GM11168 (cell line): ENCODE data around the gene CERS5.

ENCODE experiments used
- in situ Hi-C: fragments of 300-500 bp; cut with MboI; formaldehyde crosslinking; loops from one replicate; pipeline ENCODE4 v1.12.0; 2022; ENCODE audit warnings: low sequenced_read_pairs; ENCODE audit not compliant: unreplicated experiment

CERS5 gene

DNA sequence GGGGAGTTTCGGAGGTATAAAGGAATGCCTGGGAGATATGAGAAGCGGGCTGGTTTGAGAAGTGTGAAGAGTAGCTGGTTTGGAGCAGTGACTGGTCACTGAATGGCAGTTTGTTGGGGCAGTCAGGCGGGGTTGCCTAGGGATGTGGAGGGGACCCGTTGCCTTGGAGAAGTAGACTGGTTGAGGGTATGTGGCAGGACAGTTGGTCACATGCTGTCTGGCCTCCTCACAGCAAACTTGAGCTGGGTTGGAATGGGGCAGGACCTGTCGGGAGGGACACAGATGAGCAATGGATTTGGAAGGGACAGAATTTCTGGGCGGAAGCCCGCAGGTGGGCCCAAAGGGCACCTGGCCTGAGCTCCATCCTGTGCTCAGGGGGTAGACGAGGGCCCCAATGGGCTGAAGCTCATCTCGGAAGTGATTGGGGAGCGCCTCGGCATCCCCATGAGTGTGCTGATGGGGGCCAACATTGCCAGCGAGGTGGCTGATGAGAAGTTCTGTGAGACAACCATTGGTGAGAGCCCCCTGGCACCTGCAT lies 61.2 kb downstream of the CERS5 start:
- in situ Hi-C loops: no loop called here

DNA sequence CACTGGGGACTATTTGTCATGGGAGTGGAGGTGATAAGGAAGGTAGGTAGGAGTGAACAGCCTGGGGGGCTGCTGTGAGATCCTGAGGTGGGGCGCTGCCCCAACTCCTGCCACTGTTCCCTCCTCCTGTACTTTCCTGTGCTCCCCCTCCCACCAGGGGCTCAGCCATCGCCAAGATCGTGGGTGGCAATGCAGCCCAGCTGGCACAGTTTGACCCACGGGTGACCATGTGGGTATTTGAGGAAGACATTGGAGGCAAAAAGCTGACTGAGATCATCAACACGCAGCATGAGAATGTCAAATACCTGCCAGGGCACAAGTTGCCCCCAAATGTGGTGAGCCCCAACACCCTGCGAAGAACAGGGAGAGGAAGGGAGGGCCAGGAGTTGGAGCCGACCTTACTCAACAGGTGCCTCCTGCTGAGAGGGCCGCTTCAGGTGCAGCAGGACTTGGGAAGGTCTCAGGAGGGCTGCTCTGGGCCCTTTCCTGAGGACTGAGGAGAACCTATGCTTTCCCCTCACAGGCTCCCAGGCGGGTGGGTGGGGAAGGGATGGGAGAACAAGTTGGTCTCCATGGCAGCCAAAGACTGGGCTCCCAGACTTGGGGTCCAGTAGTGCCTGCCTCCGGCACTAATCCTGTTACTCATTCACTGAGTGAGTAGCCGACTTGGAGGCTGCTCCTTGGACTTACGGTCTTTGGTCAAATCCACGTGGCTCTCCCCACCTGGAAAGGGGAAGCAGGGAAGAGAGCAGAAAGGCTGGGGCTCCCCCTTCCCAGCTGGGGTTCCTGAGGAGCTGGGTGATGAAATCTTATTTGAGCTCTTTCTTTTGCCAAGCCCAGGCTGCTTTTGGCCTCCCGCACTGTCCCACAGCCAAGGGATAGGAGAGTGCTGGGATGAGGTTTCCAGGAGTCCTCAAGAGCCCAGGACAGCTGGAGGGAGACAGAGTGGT lies 62.5 kb downstream of the CERS5 start:
- in situ Hi-C loops: no loop called here

DNA sequence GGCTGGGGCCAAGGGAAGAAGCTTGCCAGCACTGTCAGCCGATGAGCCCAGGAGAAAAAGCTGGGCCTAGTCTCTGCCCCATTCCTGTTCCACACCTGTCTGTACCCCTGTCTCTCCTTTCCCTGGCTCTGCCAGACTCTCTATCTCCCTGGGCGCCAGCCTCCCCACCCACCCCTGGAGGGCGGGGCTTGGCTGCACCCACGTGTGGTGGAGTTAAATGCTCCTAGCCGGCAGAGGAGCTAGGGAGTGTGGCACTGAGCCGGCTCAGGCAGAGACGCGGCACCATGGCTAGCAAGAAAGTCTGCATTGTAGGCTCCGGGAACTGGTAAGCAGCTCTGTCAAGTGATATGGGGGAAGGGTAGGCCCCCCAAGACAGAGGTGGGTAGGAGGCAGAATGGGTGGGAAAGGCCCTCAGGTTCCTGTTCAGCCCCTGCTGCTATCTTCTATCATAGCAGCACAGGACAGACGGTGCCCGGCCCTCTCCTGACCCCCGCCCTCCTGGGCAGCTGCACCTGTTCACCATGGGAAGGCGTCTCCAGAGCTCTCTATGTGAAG lies 63.3 kb downstream of the CERS5 start, which contains the start of gene GPD1:
Gene GPD1, plus strand, starts transcription at position 242 of the 555 bp plus-strand sequence. Its CDS starts 43 bp downstream, at position 285.
- in situ Hi-C loops: no loop called here

DNA sequence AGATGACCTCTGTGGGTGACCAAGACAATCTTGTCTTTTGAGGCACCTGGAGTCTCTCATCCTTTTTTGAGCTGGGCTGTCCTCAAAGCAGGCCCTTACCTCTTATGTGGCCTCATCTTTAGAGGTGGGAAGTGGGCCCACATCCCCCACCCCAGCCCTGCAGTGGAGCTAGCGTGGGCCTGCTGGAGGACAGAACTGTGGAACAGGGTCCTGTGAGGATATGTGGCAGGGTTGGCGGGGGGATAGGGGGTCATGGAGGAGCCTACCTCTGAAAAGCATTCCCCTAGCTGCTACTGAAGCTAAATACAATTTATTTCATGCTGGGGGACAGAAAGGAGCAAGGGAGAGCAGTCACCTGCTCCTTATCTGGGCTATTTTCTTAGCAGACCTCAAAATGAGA lies 63.8 kb downstream of the CERS5 start:
- in situ Hi-C loops: no loop called here

DNA sequence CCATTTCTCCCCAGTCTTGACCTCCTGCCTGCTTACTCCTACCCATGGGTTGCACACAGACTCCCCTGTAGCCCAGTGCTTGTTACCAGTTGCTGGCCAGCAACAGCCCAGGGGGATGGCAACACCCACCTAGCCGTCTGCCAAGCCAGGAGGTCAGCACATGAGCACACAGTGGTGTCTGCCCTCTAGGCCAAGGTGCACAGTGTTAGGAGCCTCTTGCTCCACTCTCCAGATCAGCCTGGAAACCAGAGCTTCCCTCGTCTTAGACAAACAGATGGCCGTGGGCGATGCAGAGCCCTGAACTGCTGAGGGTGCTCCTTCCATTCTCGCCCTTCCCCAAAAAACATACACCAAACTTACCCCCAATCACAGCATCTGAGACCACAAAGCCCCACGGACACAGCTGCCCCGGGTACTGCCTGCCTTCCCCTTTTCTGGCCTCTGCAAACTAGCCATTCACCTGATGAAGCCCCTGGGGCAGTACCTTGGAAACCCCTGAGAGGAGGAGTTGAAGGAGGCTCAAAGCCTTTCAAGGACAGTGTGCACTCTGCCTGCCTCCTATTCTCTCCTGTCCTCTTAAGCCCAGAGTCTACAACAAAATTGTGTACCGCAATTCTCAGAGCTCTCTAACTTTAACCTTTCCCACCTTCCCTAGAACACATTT lies 64.4 kb downstream of the CERS5 start:
- in situ Hi-C loops: no loop called here

DNA sequence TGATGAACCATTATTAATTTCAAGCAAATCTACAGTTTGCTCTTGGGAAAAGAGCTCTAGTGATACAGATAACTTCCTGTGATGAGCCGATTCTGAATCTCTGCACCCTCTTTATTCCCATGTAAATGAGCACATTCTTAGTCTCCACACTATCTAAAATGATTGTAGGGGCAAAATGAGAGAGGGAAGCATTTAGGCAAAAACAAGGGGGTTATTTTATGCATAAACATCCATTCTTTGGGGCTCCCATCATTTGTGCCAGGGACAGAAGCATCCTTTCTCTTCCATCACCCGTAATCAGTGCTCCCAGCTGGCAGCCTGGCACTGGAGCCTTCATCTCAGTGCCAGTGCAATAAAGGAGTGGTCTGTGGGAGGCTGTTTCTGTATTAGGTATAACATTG lies 65.0 kb downstream of the CERS5 start:
- in situ Hi-C loops: no loop called here

DNA sequence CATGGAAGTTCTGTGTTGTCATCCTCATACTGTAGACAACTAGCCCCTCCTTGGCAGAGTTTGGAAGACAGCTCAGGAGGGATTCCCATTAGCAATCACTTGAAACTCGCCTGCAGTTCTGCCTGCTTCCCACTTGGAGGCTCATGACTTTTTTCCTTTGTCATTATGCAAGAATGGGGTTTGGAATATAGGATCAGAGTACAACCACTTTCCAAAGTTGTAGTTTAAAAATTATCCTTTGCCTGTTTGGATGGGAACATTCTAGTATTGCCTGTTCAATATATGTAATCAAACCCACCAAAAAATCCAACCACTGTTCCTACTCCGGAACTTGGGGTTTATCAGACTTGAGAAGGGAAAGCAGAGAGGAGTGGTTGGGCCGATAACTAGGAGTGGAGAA lies 65.5 kb downstream of the CERS5 start:
- in situ Hi-C loops: no loop called here

DNA sequence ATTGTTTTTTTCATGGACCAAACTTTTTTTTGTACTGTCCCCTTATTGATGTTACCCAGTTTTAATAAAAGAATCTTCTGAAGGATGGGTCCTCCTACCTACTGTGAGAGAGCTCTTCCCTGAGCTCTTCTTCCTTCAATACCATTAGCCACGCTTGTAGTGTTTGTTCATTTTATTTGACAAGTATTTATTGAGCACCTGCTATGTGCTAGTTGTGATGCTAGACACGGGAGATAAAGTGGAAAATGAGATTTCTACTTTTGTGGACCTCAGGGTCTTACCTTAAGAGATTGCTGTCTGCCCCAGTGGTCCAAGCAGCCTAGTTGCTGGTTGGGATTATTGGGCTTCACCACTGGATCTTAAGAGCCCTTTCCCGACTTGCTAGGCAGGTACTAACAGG lies 66.6 kb downstream of the CERS5 start:
- in situ Hi-C loops: no loop called here

DNA sequence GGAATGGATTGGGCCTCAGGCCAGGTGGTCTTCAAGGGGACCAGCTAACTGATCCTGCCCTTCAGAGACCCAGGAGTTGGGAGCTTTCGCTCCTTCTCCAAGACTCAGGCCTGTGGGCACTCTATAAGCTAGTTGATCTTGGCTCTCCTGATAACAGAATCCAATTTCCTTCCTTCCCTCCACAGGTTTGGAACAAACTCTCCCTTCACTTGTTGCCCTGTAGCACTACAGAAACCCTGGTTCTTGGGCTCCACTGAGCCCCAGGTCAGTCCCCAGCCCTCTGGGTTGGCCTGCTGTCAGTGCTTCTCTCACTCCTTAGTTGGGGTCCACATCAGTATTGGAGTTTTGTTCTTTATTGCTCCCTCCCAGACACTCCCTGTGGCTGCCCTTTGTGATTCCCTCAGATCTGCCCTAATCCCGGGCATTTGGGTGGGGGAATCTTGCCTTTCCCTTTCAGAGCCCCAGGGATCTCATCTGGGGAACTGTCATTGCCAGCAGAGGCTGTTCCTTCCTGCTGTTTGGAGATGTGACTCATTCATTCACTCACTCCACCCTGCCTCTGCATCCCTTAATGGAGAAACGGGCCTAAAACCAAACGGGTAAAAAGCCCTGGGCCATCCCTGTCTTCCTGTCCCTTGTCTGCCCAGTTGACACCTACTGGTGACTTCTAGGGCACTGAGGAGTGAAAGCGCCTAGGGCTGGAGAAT lies 67.7 kb downstream of the CERS5 start:
- in situ Hi-C loops: loop anchor here (25.0 kb wide), 1 partner anchor 213 kb away; no protein-coding TSS in a partner anchor

DNA sequence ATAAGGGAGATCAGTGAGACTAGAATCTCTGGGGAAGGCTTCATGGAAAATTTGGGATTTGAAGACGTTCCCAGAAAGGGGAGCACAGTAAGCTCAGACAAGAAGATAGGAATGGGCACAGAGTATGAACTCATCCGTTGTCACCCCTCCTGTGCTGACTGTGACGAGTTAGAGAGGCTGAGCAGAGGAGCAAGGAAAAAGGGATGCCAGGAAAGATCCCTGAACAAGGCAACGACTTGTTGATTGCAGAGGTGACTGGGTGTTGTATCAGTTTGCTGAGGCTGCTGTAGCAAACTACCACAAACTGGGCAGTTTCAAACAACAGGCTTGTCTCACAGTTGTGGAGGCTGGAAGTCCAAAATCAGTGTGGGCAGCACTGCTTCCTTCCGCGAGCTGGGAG lies 69.2 kb downstream of the CERS5 start:
- in situ Hi-C loops: loop anchor here (25.0 kb wide), 1 partner anchor 214 kb away; no protein-coding TSS in a partner anchor

DNA sequence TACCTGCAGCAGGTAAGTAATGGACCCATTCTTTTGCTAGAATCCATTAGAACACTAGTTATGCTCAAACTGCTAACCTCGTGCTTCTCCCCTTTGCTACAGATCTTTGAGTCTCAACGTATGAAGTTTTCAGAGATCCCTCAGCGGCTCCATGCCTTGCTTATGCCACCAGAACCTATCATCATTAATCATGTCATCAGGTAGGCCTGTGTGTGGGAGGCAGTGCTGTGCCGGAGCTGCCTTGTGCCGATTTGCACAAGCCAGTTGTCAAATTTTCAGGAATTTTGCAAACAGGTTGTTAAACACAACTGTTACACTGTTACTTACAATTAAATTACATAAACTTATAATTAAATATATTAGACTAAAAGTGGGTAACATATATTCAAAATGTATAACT lies 76.8 kb downstream of the CERS5 start:
- in situ Hi-C loops: loop anchor here (25.0 kb wide), 1 partner anchor 222 kb away; no protein-coding TSS in a partner anchor

DNA sequence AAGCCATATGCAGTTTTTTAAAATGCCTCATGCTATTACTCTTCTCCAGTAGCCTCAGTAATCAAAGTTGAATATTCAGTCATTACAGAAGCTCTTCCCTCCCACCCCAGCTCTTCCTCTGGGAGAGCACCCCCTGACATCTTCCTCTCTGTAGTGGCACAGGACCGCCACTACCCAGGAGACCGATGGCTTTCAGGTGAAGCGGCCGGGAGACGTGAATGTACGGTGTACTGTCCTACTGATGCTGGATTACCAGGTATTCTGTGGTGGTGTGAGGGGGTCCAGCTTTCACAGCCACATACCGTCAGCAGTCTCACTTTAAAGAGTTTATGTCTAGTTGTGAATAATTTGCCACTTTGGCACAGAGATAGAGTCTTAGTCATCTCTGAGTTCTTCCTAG lies 77.4 kb downstream of the CERS5 start:
- in situ Hi-C loops: loop anchor here (25.0 kb wide), 1 partner anchor 223 kb away; no protein-coding TSS in a partner anchor

DNA sequence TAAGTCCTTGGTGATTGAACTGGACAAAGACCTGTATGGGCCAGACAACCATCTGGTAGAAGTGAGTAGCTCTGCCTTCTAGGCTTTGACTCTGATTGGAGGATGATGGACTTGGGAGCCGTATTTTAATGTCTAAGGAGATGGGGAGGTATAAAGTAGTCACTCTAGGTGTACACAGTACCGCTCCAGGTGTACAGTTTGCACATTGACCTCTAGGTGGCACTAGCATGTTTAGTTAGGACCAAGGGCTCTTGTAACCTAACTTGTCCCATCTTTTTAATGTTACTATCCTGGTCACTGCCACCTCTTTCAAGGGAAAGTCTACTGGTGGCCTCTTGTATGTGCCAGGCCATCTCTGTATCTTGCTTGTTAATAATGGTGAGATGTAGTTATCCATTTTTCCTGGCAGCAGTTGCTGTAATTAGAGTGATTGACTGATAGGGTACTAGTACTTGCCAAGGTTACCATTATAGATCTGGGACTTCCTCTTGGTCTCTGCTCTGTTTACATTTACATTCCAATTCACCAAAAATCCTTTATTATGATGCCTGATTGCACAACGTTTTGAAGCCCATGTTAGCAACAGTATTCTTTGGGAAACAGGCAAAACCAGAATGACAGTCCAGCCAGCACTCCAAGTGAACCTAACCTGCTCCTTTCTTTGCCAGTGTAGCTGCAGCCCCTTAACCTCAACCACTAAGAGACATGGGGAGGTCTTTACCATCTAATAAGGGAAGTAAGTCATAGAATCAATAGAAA lies 78.4 kb downstream of the CERS5 start:
- in situ Hi-C loops: loop anchor here (25.0 kb wide), 1 partner anchor 224 kb away; no protein-coding TSS in a partner anchor

DNA sequence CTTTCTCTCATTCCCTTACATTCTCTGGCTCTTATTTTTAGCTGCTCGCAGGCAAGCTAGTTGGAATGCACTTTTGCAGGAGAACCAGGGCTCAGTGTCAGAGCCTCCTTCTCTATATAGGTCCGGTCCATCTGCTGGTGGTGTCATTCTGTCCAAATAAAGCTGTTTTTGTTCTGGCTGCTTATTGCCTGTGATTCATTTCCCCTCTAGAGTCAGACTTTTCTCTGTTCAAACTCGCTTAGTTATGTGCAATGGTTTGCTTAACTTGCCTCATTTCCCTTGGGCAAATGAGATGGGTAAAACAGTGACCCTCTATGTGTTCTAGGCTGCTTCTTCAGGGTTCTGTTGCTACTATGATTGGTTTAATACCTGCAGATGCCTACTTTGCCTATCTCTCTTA lies 79.2 kb downstream of the CERS5 start:
- in situ Hi-C loops: loop anchor here (25.0 kb wide), 1 partner anchor 224 kb away; no protein-coding TSS in a partner anchor

DNA sequence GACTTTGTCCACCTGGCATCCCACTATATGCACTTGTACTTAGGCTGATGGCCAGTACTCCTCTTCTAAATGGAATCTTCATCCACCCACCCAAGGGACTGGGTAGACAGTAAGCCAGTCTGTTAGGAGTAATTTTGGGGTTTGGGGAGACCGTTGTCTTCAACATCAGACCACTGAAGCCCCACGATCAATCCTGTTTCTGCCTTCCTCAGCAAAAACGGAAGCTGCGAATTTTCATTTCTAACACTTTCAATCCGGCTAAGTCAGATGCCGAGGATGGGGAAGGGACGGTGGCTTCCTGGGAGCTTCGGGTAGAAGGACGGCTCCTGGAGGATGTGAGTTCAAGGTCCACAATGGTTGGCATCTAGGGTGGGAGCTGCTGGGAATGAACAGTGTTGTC lies 80.0 kb downstream of the CERS5 start:
- in situ Hi-C loops: loop anchor here (25.0 kb wide), 1 partner anchor 225 kb away; no protein-coding TSS in a partner anchor

DNA sequence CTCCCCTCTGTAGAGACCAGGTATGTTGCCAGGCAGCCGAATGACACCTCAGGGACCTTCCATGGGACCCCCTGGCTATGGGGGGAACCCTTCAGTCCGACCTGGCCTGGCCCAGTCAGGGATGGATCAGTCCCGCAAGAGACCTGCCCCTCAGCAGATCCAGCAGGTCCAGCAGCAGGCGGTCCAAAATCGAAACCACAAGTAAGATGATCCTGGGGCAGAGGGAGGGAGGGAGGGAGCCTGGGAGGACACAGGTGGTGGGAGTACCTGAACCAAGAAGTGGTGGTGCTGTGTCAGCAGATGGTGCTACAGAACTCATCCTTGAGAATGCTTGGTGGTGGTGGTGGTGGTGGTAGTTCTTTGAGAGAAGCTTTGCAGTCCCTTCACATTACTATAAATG lies 81.0 kb downstream of the CERS5 start:
- in situ Hi-C loops: loop anchor here (25.0 kb wide), 1 partner anchor 226 kb away; no protein-coding TSS in a partner anchor

DNA sequence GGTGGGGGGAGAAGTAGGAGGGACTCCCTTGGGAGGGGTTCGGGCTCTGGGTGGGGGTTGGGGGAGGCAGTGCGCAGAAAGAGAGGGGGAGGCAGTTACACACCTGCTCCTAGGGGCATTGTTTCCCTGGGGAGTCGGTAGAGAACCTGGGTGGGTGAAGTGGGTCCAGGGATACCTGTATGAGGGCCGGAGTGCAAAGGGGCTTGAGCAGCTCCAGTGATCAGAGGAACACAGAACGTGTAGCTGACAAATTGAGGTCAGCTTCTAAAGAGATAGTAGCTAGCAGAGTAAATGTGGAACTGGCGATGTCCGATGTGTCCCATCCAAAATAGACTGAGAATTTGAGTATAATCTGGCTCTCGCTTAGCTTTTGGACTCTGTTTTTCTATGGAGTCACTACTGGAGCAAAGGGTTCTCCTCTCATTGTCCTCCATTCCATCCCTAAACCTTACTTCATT lies 81.5 kb downstream of the CERS5 start:
- in situ Hi-C loops: loop anchor here (25.0 kb wide), 1 partner anchor 227 kb away; no protein-coding TSS in a partner anchor

DNA sequence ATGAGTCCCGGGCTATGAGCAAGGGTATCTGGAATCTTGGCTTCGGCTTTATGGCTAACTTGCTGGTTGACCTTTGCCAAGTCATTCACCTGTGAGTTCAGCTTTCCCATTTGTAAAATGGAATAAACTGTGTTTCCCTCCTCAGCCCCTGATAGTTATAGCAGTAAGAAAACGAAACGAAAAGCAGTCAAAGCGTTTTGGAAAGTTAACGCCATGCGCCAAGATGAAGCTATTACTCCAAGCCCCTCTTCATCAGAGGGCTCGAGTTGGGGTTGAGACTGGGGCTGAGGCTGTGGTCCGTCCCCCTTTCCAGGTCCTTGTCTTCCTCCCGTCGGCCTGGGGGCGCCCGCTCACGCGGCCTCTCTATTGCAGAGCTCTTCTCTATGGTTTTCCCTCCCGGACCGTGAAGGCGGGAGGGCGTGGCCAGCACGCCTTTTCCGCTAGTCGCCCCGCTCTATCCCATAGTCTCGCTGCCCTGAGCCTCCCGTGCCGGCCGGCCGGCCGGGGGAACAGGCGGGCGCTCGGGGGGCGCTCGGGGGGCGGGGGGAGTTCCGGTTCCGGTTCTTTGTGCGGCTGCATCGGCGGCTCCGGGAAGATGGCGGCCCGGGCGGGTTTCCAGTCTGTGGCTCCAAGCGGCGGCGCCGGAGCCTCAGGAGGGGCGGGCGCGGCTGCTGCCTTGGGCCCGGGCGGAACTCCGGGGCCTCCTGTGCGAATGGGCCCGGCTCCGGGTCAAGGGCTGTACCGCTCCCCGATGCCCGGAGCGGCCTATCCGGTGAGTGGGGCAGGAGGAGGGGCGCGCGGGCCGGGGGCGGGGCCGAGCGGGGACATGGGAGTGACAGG lies 82.2 kb downstream of the CERS5 start, which contains the start of gene SMARCD1:
Gene SMARCD1, plus strand, starts transcription at position 568 of the 840 bp plus-strand sequence. Its CDS starts 28 bp downstream, at position 596.
- in situ Hi-C loops: loop anchor here (25.0 kb wide), 1 partner anchor 227 kb away; no protein-coding TSS in a partner anchor
